Loucy (cell line): Measurements from ENCODE around the gene RRP1B.

Experiments used
- H2AFZ ChIP-seq: fragments of 200-600 bp; sonication (generic); 2 replicates; pipeline ENCODE4 v1.6.0; 2016; ENCODE audit warnings: antibody characterized with exemption, mild to moderate bottlenecking, low read length, moderate library complexity
- H3F3A ChIP-seq: fragments of 200-600 bp; 2 replicates; pipeline ENCODE4 v1.6.0; 2016; ENCODE audit warnings: antibody characterized with exemption, low read depth, mild to moderate bottlenecking
- H3K27me3 ChIP-seq: fragments of 200-600 bp; sonication (generic); 2 replicates; pipeline ENCODE4 v1.6.1; 2014; ENCODE audit warnings: low read length, mild to moderate bottlenecking; ENCODE audit not compliant: insufficient read depth, poor library complexity, severe bottlenecking
- H3K36me3 ChIP-seq: fragments of 200-600 bp; sonication (generic); 2 replicates; pipeline ENCODE4 v1.6.1; 2016; ENCODE audit warnings: low read length; ENCODE audit not compliant: insufficient read depth
- H3K4me1 ChIP-seq: fragments of 200-600 bp; sonication (generic); 2 replicates; pipeline ENCODE4 v1.5.1; 2014; ENCODE audit warnings: low read length, mild to moderate bottlenecking; ENCODE audit not compliant: insufficient read depth, poor library complexity, severe bottlenecking
- H3K4me2 ChIP-seq: fragments of 200-600 bp; sonication (generic); 2 replicates; pipeline ENCODE4 v1.6.0; 2014; ENCODE audit warnings: antibody characterized with exemption, low read length, low read depth, mild to moderate bottlenecking; ENCODE audit not compliant: poor library complexity, severe bottlenecking
- H3K4me3 ChIP-seq: fragments of 200-600 bp; sonication (generic); 2 replicates; pipeline ENCODE4 v1.5.1; 2014; ENCODE audit warnings: low read length, mild to moderate bottlenecking, mixed read lengths; ENCODE audit not compliant: poor library complexity, severe bottlenecking
- H3K79me2 ChIP-seq: fragments of 200-600 bp; sonication (generic); 2 replicates; pipeline ENCODE4 v1.6.1; 2014; ENCODE audit warnings: low read length; ENCODE audit not compliant: insufficient read depth
- H3K9ac ChIP-seq: fragments of 200-600 bp; sonication (generic); 2 replicates; pipeline ENCODE4 v1.6.0; 2014; ENCODE audit warnings: mild to moderate bottlenecking, low read depth, low read length, moderate library complexity; ENCODE audit not compliant: poor library complexity, severe bottlenecking
- H3K9me2 ChIP-seq: fragments of 200-600 bp; sonication (generic); replicated peaks from 2 replicates; pipeline ENCODE4 v1.6.1; 2016; ENCODE audit warnings: low read depth, low read length, mixed read lengths
- H3K9me3 ChIP-seq: fragments of 200-600 bp; sonication (generic); 2 replicates; pipeline ENCODE4 v1.6.1; 2014; ENCODE audit warnings: mild to moderate bottlenecking, antibody characterized with exemption, low read length, low read depth; ENCODE audit not compliant: insufficient read depth
- H4K20me1 ChIP-seq: fragments of 200-600 bp; sonication (generic); 2 replicates; pipeline ENCODE4 v1.6.0; 2014; ENCODE audit warnings: antibody characterized with exemption, low read length, mild to moderate bottlenecking; ENCODE audit not compliant: insufficient read depth, poor library complexity, severe bottlenecking
- EZH2phosphoT487 ChIP-seq: fragments of 200-600 bp; IDR thresholded peaks from 2 replicates; pipeline ENCODE4 v1.6.1; 2018; ENCODE audit warnings: antibody characterized with exemption, mild to moderate bottlenecking, moderate library complexity, borderline replicate concordance
- TF ChIP-seq, protein P1 (sequence below): fragments of 200-600 bp; sonication (generic); conservative IDR thresholded peaks from 2 replicates; pipeline ENCODE4 v1.5.1; 2014; ENCODE audit warnings: mild to moderate bottlenecking, antibody characterized with exemption, low read length

Gene RRP1B

DNA sequence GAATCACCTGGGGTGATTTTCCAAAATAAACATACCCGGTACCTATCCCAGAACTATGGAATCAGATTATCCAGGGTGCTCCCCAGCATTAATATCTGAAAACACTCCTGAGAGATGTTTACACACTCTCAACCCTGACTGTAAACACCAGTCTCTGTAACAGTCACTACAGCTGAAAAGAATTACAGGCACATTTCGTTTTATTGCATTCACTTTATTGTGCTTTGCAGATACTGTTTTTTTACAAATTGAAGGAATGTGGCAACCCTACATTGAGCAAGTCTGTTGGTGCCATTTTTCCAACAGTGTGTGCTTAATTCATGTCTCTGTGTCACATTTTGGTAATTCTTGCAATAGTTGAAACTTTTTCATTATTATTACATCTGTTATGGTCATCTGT is 31.8 kb upstream of the RRP1B start:
- TF ChIP-seq, protein P1, sequence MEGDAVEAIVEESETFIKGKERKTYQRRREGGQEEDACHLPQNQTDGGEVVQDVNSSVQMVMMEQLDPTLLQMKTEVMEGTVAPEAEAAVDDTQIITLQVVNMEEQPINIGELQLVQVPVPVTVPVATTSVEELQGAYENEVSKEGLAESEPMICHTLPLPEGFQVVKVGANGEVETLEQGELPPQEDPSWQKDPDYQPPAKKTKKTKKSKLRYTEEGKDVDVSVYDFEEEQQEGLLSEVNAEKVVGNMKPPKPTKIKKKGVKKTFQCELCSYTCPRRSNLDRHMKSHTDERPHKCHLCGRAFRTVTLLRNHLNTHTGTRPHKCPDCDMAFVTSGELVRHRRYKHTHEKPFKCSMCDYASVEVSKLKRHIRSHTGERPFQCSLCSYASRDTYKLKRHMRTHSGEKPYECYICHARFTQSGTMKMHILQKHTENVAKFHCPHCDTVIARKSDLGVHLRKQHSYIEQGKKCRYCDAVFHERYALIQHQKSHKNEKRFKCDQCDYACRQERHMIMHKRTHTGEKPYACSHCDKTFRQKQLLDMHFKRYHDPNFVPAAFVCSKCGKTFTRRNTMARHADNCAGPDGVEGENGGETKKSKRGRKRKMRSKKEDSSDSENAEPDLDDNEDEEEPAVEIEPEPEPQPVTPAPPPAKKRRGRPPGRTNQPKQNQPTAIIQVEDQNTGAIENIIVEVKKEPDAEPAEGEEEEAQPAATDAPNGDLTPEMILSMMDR = no peak
- TF ChIP-seq EZH2phosphoT487 = no peak
- Histone ChIP-seq H3F3A (no peaks in the 10 kb centered on the region), H2AFZ (no peak overlapping the region)

DNA sequence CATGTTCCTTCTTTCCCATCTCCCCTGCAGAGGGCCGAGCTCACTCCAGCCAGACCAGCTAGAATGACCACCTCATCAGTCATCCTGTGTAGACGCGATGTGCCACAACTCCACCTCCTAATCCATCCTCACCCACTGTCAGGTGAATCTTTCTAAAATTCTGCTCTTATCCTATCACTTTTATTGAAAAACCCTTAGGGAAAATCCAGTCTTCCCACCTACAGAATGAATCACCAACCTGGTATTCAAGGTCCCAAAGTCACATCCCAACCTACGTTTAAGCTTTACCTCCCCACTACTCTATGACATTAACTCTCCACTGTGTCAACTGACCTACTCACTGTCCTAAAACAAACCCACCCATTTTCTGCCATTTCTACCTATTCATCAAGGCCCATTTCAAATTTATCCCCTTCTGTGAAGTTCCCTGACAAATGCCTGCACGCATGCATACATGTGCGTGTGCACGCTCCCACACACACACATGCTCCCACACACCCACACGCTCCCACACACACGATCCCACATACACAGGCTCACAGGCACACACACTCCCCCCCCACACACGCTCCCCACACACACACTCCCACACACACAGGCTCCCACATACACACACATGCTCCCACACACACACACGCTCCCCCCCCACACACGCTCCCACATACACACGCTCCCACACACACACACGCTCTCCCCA is 27.8 kb upstream of the RRP1B start:
- H3K4me2 ChIP-seq = no peak overlapping the region
- no peaks in the 10 kb centered on the region for H3K9me3 ChIP-seq
- no peaks in the 10 kb centered on the region for H3K9me2 ChIP-seq
- H3K27me3 ChIP-seq = no peaks in the 10 kb centered on the region
- H3K4me3 ChIP-seq = no peak overlapping the region
- TF ChIP-seq EZH2phosphoT487 = no peak
- TF ChIP-seq, protein P1 = no peak
- no peaks in the 10 kb centered on the region for H3F3A ChIP-seq
- H3K4me1 ChIP-seq = no peaks in the 10 kb centered on the region
- no peaks in the 10 kb centered on the region for H4K20me1 ChIP-seq
- H3K36me3 ChIP-seq = no peaks in the 10 kb centered on the region
- no peak overlapping the region for H3K9ac ChIP-seq
- no peak overlapping the region for H2AFZ ChIP-seq
- no peaks in the 10 kb centered on the region for H3K79me2 ChIP-seq

More for the DNA sequence above, 31.8 kb upstream of the RRP1B start:
- Histone ChIP-seq H3K4me3 (no peak overlapping the region), H3K79me2 (no peaks in the 10 kb centered on the region), H3K9me3 (no peaks in the 10 kb centered on the region), H3K36me3 (no peaks in the 10 kb centered on the region), H3K9me2 (no peaks in the 10 kb centered on the region), H3K4me2 (no peak overlapping the region), H4K20me1 (no peaks in the 10 kb centered on the region), H3K4me1 (no peaks in the 10 kb centered on the region), H3K27me3 (no peaks in the 10 kb centered on the region), H3K9ac (no peak overlapping the region)

GRCh38 chr21:43632373-43632905 is 26.9 kb upstream of the RRP1B start:
- no peak overlapping the region for H2AFZ ChIP-seq
- no peaks in the 10 kb centered on the region for H3K27me3 ChIP-seq
- TF ChIP-seq, protein P1 = no peak
- TF ChIP-seq EZH2phosphoT487 = no peak

More at GRCh38 chr21:43632373-43632905, 26.9 kb upstream of the RRP1B start:
- no peaks in the 10 kb centered on the region for H3K4me1 ChIP-seq
- no peaks in the 10 kb centered on the region for H3K9me2 ChIP-seq
- H3F3A ChIP-seq = no peaks in the 10 kb centered on the region
- no peak overlapping the region for H3K9ac ChIP-seq
- H3K79me2 ChIP-seq = no peaks in the 10 kb centered on the region
- no peak overlapping the region for H3K4me3 ChIP-seq
- no peaks in the 10 kb centered on the region for H3K36me3 ChIP-seq
- no peak overlapping the region for H3K4me2 ChIP-seq
- no peaks in the 10 kb centered on the region for H3K9me3 ChIP-seq
- H4K20me1 ChIP-seq = no peaks in the 10 kb centered on the region
